Progenitor cell of endocrine pancreas (in vitro differentiated cells): Measurements from ENCODE around the gene DCPS. TPM values are rescaled to one million over a fixed set of nuclear protein-coding genes. Genes with fewer than 3 reads are reported as not detected.
A peak's percentile ranks its signal among the peaks of the same experiment; 100 is the strongest.

ENCODE experiments used
- DNase-seq: peaks from one replicate; pipeline ENCODE4 v3.0.0; 2021; ENCODE audit warnings: low spot score; ENCODE audit not compliant: unreplicated experiment
- H3K27ac Mint-ChIP-seq: 2 replicates; pipeline ENCODE4 v1.8.0; 2021; ENCODE audit warnings: mild to moderate bottlenecking, moderate library complexity, mixed read lengths
- H3K27me3 Mint-ChIP-seq: 2 replicates; pipeline ENCODE4 v1.8.0; 2021; ENCODE audit warnings: mixed read lengths
- H3K36me3 Mint-ChIP-seq: 2 replicates; pipeline ENCODE4 v1.8.0; 2022; ENCODE audit warnings: mixed read lengths; ENCODE audit not compliant: insufficient read depth
- H3K4me1 Mint-ChIP-seq: 2 replicates; pipeline ENCODE4 v1.8.0; 2021; ENCODE audit warnings: low read depth, mixed read lengths
- H3K4me3 Mint-ChIP-seq: 2 replicates; pipeline ENCODE4 v1.8.0; 2021; ENCODE audit warnings: low read depth, mild to moderate bottlenecking, moderate library complexity, mixed read lengths
- H3K9me3 Mint-ChIP-seq: 2 replicates; pipeline ENCODE4 v1.8.0; 2021; ENCODE audit warnings: low read depth, mixed read lengths
- total RNA-seq: library from RNA; stranded (reverse); gene quantifications from 2 replicates; pipeline ENCODE4 v1.2.1, GENCODE V29; 2021
- TF ChIP-seq, protein P1 (sequence below): fragments of 200-600 bp; sonication (generic); IDR thresholded peaks from one replicate; pipeline ENCODE4 v1.5.0; 2021; ENCODE audit warnings: antibody characterized with exemption, mild to moderate bottlenecking; ENCODE audit not compliant: unreplicated experiment

DCPS gene
- total RNA-seq, 1 donor from 2014 or later = 17.9 TPM

DNA sequence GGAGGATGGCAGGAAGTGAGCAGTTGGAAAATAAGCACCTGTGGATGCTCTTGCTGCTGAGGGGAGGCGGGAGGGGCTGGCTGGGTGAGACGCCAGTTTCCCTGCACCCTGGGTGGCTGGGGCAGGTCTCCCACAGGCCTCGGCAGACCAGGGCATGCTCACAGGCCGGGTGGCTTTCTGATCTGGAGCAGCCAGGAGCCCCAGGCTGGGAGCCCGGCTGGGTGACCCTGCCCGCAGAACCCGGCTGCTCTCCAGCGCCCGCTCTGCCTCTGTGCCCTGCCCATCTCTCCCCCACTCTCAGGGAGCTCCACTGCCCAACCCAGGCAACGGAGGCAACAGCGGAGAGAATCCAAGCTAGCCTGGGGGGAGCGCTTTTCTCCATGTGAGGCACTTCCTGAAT, 24.6 kb downstream of the DCPS start:
- H3K4me1 Mint-ChIP-seq = peaks cover 19% of the 10 kb centered on the region
- no peak overlapping the region for H3K27ac Mint-ChIP-seq
- TF ChIP-seq, protein P1, sequence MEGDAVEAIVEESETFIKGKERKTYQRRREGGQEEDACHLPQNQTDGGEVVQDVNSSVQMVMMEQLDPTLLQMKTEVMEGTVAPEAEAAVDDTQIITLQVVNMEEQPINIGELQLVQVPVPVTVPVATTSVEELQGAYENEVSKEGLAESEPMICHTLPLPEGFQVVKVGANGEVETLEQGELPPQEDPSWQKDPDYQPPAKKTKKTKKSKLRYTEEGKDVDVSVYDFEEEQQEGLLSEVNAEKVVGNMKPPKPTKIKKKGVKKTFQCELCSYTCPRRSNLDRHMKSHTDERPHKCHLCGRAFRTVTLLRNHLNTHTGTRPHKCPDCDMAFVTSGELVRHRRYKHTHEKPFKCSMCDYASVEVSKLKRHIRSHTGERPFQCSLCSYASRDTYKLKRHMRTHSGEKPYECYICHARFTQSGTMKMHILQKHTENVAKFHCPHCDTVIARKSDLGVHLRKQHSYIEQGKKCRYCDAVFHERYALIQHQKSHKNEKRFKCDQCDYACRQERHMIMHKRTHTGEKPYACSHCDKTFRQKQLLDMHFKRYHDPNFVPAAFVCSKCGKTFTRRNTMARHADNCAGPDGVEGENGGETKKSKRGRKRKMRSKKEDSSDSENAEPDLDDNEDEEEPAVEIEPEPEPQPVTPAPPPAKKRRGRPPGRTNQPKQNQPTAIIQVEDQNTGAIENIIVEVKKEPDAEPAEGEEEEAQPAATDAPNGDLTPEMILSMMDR = no peak

DNA sequence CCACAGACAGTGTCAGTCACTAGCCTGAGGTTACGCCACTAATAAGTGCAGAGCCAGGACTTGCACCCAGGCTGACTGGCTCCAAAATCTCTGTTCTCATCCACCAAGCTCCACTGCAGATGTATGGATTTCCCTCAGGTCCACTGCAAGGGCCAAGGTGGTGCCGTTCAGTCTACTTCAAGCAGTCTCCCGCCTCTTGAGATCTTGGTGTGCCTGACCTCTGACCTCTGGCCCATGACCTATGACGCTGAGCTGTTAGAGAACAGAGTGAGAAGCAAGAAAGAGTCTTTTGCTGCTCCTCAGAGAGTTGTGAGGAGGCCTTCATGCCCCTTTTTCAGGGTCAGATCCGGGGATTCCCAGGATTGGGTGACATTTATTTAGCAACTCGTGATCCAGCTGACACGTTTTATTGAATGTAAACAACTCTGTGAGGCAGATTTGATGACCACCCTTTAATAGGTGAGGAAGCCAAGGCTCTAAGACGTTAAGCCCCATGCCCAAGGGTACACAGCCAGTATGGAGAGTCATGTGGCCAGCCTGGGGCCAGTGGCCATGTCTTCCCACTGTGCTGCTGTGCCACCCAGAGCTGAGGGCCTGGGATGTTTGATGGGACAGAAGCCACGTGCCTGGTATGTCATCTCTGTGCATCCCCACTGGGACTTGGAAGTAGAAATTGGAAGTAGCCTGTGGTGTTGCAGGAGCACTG, 25.2 kb downstream of the DCPS start:
- peaks cover 3% of the 10 kb centered on the region for H3K36me3 Mint-ChIP-seq

More for the DNA sequence above, 24.6 kb downstream of the DCPS start:
- no peak for DNase-seq
- Mint-ChIP-seq H3K36me3 (peaks cover 1% of the 10 kb centered on the region), H3K9me3 (no peaks in the 10 kb centered on the region), H3K4me3 (no peak overlapping the region), H3K27me3 (no peaks in the 10 kb centered on the region)

DNA sequence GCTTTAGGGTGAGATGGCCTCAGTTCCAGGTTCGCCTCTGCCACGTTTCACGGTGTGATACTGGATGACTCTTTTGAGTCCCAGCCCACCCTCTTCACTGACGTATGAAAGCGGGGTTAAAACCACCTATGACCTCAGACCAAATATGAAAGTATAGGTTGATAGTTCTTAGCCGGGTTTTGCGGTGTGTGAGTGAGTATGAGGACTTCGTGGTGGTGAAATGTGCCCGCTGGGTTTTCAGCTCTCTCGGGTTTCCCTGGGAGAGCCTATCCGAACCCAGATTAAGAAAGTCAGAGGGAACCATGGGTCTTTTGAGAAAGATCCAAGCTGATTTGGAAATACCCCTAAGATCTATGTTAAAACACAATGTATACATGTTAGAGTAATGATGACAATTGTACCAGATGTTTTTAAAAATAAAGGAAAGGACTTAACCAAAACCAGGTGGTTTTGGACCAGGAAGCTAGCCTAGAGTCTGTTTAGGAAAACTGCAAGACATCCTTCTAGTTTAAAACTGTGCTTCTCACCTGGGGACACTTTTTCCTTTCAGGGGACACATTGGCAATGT, 25.9 kb downstream of the DCPS start:
- Mint-ChIP-seq H3K4me1 (peaks cover 19% of the 10 kb centered on the region), H3K27ac (no peak overlapping the region), H3K4me3 (no peak overlapping the region), H3K27me3 (no peaks in the 10 kb centered on the region), H3K36me3 (peaks cover 3% of the 10 kb centered on the region), H3K9me3 (no peaks in the 10 kb centered on the region)
- TF ChIP-seq, protein P1 = no peak
- no peak for DNase-seq

More for the DNA sequence above, 25.2 kb downstream of the DCPS start:
- no peaks in the 10 kb centered on the region for H3K9me3 Mint-ChIP-seq
- no peak for DNase-seq
- peak overlapping the region; percentile 54 for H3K27ac Mint-ChIP-seq
- H3K27me3 Mint-ChIP-seq = no peaks in the 10 kb centered on the region
- peaks cover 19% of the 10 kb centered on the region for H3K4me1 Mint-ChIP-seq
- TF ChIP-seq, protein P1 = no peak
- H3K4me3 Mint-ChIP-seq = no peak overlapping the region

DNA sequence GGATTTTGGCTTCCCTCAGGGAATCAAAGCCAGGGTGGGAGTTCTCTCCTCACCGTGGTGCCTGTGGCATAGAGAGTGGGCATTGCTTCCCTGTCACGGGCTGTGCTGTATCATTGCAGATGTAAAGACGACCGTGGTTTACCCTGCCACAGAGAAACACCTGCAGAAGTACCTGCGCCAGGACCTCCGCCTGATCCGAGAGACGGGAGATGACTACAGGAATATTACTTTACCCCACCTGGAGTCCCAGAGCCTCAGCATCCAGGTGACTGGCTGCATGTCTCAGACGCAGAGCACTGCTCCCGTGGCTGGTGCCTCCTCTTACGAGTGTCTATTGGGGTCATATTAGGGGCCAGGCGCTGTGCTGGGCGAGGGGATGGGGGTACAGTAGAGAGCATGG, 27.4 kb downstream of the DCPS start:
- DNase-seq = no peak
- TF ChIP-seq, protein P1 = no peak
- Mint-ChIP-seq H3K36me3 (peaks cover 6% of the 10 kb centered on the region), H3K4me1 (peaks cover 19% of the 10 kb centered on the region), H3K27ac (no peak overlapping the region), H3K9me3 (no peaks in the 10 kb centered on the region), H3K4me3 (no peak overlapping the region), H3K27me3 (no peaks in the 10 kb centered on the region)

DNA sequence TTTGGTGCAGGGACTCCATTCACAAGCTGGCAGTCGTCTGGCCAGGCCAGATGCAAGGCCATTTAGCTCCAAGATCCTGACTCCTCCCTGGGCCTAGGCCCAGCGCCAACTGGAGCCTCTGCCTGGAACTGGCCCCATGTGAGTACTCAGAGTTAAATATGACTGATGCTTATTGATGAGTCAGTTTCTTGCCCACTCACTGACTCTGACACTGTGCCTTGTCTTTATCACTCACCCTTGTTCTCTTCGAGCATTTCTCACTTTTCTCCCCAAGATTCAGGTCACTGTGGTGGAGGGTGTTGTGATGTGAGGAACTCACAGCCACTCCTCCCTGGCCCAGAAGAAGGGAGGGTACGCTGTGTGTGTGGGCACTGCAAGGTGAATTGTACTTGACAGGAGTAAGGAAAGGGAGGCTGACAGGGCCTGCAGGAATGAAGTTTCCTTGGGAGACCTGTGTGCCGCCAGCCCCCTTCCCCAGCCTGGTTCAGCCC, 28.4 kb downstream of the DCPS start:
- no peak overlapping the region for H3K4me3 Mint-ChIP-seq
- peaks cover 20% of the 10 kb centered on the region for H3K4me1 Mint-ChIP-seq
- TF ChIP-seq, protein P1 = no peak
- peaks cover 6% of the 10 kb centered on the region for H3K36me3 Mint-ChIP-seq
- no peaks in the 10 kb centered on the region for H3K9me3 Mint-ChIP-seq
- H3K27ac Mint-ChIP-seq = no peak overlapping the region
- H3K27me3 Mint-ChIP-seq = no peaks in the 10 kb centered on the region
- DNase-seq = no peak
